Measurements from ENCODE around the gene FBXL4.

FBXL4 gene

DNA sequence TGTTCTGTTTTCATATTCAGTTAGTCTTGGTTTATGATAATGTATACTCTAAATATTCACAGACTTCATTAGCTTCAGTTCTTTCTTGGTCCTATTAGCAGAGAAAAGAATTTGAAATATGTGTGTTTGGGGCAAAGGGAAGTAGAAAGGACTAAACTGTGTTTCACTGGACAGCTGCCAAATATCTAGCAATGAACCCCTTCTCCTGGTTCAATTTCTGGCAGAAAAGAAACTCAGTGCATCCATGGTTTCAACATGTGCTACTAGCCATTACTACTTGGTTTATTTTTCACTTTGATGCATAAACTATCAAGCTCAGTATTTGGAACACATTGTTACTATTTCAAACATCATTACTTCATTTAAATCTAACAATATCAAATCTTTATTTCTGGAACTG is 43.6 kb downstream of the FBXL4 start:
- H3K4me3 ChIP-seq (ENCODE audit: low read length): no peak overlapping the region
- H3K9me3 ChIP-seq (ENCODE audit: low read length): peaks cover 1% of the 10 kb centered on the region
- no peaks in the 10 kb centered on the region for H3K4me1 ChIP-seq (ENCODE audit: insufficient read depth, low read length)
- peaks cover 17% of the 10 kb centered on the region for H3K36me3 ChIP-seq (ENCODE audit: insufficient read depth, low read length)
- no peaks in the 10 kb centered on the region for H3K27me3 ChIP-seq (ENCODE audit: insufficient read depth, low read length)
- no peak overlapping the region for H2AFZ ChIP-seq (ENCODE audit: low read depth, low read length)

DNA sequence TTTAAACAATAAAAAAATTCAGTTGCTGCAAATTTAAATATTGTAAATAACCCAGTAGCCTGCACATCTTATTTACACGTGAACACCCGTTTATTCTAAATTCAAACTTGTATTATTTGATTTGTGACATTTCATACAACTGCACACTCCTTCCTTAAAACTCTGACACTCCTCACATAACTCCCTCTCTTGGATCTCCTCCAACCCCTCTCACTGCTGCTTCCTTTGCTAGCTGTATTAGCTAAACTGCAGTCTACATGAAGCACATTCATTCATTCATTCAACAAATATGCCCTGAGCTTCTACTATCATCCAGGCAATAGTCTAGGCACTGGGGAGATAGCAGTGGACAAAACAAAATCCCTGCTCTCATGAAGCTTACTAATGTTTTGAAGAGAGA is 47.0 kb downstream of the FBXL4 start:
- Histone ChIP-seq H3K27me3 (ENCODE audit: insufficient read depth, low read length) (no peaks in the 10 kb centered on the region), H3K4me1 (ENCODE audit: insufficient read depth, low read length) (no peaks in the 10 kb centered on the region), H3K36me3 (ENCODE audit: insufficient read depth, low read length) (peaks cover 27% of the 10 kb centered on the region), H3K4me3 (ENCODE audit: low read length) (no peak overlapping the region), H2AFZ (ENCODE audit: low read depth, low read length) (no peak overlapping the region), H3K9me3 (ENCODE audit: low read length) (peaks cover 5% of the 10 kb centered on the region)

DNA sequence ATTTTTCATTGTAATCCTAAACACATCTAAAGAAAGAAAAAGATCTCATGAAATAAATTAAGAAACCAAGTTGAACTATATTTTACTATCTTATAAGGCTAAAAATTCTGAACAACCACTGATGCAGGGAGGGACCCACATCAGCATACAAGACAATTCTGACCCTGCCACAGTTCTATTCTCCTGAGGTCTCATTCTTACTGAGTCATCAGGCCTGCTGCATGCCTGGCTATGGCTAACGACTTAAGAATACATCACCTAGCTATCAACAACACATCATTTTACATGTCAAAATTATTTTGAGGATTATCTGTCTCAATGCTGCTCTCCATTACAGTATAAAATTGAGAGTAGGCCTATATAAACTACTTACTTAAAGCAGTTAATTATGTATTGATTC is 52.9 kb downstream of the FBXL4 start:
- Histone ChIP-seq H3K4me1 (ENCODE audit: insufficient read depth, low read length) (no peaks in the 10 kb centered on the region), H3K4me3 (ENCODE audit: low read length) (no peak overlapping the region), H3K27me3 (ENCODE audit: insufficient read depth, low read length) (no peaks in the 10 kb centered on the region), H3K9me3 (ENCODE audit: low read length) (peaks cover 5% of the 10 kb centered on the region), H3K36me3 (ENCODE audit: insufficient read depth, low read length) (peaks cover 18% of the 10 kb centered on the region), H2AFZ (ENCODE audit: low read depth, low read length) (no peak overlapping the region)

DNA sequence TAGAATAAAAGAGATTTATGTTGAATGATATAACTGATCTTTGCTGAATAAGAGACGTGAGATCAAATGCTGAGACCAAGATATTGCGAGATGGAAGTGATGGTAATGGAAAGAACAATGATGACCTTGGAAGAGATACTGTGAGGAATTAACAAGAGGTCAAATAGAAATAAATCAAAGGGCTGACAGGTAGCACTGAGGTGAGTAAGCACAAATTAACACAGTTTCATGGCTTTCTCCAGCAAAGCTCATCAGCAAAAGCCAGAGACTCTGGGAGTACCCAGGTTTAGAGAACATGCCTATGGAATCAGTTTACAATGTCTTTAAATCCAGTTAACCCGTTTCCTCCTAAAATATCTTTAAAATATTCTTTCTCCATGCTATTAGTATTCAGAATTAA is 60.1 kb downstream of the FBXL4 start:
- Histone ChIP-seq H2AFZ (ENCODE audit: low read depth, low read length) (no peak overlapping the region), H3K9me3 (ENCODE audit: low read length) (peaks cover 4% of the 10 kb centered on the region), H3K4me3 (ENCODE audit: low read length) (no peak overlapping the region), H3K27me3 (ENCODE audit: insufficient read depth, low read length) (no peaks in the 10 kb centered on the region), H3K4me1 (ENCODE audit: insufficient read depth, low read length) (no peaks in the 10 kb centered on the region), H3K36me3 (ENCODE audit: insufficient read depth, low read length) (peaks cover 5% of the 10 kb centered on the region)

DNA sequence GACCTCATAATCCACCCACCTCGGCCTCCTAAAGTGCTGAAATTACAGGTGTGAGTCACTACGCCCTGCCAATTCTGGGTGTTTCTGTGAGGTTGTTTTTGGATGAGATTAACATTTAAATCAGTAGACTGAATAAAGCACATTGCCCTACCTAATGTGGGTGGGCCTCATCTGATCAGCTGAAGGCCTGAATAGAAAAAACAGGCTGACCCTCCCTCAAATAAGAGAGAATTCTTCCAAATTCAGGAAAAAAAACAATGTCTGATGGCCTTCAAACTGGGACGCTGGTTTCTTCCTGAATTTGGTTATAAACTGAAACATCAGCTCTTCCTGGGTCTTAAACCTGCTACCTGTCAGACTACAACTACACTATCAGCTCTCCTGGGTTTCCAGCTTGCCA is 62.4 kb downstream of the FBXL4 start:
- H3K36me3 ChIP-seq (ENCODE audit: insufficient read depth, low read length): peaks cover 3% of the 10 kb centered on the region
- peaks cover 4% of the 10 kb centered on the region for H3K9me3 ChIP-seq (ENCODE audit: low read length)
- no peak overlapping the region for H2AFZ ChIP-seq (ENCODE audit: low read depth, low read length)
- H3K4me3 ChIP-seq (ENCODE audit: low read length): no peak overlapping the region
- H3K27me3 ChIP-seq (ENCODE audit: insufficient read depth, low read length): no peaks in the 10 kb centered on the region
- H3K4me1 ChIP-seq (ENCODE audit: insufficient read depth, low read length): no peaks in the 10 kb centered on the region

DNA sequence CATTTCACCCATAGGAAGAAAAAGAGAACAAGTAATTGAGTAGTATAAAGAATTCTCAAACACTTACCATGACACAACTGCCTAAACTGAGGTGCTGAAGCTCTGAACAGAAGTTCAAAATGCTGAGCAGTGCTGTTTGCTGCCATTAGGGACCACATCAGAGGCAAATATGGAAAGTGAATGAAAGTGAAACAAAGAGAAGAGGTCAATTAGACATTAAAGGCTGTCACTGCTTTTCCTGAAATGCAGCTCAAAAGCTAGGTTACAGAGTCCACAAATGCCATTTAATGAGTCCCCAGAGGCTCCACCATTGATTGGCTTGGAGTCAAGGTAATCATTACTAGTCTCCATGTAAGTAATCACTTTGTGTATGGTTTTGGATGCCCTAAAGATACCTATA is 67.3 kb downstream of the FBXL4 start:
- no peak overlapping the region for H3K4me3 ChIP-seq (ENCODE audit: low read length)
- H2AFZ ChIP-seq (ENCODE audit: low read depth, low read length): no peak overlapping the region
- no peaks in the 10 kb centered on the region for H3K27me3 ChIP-seq (ENCODE audit: insufficient read depth, low read length)
- H3K9me3 ChIP-seq (ENCODE audit: low read length): no peaks in the 10 kb centered on the region
- H3K4me1 ChIP-seq (ENCODE audit: insufficient read depth, low read length): no peaks in the 10 kb centered on the region
- H3K36me3 ChIP-seq (ENCODE audit: insufficient read depth, low read length): peaks cover 3% of the 10 kb centered on the region

DNA sequence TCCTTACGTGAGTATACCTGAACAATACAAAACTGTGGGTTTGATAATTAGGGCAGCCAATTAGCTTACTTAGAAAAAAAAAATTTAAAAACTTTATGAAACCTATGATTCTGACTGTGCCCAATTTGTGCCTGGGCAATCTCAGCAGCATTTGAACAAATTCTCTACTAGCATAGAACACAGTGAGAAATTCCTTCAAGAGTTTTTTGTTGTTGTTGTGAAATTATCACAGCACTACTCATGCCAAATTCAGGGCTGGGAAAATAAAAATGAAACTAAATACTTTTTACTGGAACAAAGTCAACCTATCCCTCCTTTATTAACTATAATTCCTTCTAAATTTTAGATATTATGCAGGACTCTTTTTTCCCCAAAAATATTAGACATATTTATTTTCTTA is 70.5 kb downstream of the FBXL4 start:
- Histone ChIP-seq H2AFZ (ENCODE audit: low read depth, low read length) (no peak overlapping the region), H3K4me3 (ENCODE audit: low read length) (no peak overlapping the region), H3K27me3 (ENCODE audit: insufficient read depth, low read length) (no peaks in the 10 kb centered on the region), H3K4me1 (ENCODE audit: insufficient read depth, low read length) (no peaks in the 10 kb centered on the region), H3K36me3 (ENCODE audit: insufficient read depth, low read length) (peaks cover 5% of the 10 kb centered on the region), H3K9me3 (ENCODE audit: low read length) (no peaks in the 10 kb centered on the region)

DNA sequence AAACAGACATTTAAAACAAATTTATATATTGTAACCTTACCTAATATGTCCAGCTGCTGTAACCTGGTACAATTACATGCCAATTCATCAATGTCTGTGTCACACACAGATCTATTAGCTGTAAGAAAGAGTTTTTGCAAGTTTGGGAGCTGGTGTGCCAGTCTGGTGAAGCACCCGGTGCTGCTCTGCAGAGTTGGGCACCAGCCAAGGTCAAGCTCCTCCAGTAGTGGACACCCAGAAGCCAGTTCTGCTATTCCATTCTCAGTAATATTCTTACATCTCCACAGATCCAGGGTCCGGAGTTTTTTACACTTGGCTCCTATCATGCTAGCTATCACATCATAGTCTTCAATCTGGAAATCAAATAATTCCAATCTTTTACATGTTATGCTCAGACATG is 72.4 kb downstream of the FBXL4 start:
- Histone ChIP-seq H3K27me3 (ENCODE audit: insufficient read depth, low read length) (no peaks in the 10 kb centered on the region), H3K4me1 (ENCODE audit: insufficient read depth, low read length) (no peaks in the 10 kb centered on the region), H3K4me3 (ENCODE audit: low read length) (no peak overlapping the region), H2AFZ (ENCODE audit: low read depth, low read length) (no peak overlapping the region), H3K36me3 (ENCODE audit: insufficient read depth, low read length) (peaks cover 7% of the 10 kb centered on the region), H3K9me3 (ENCODE audit: low read length) (no peaks in the 10 kb centered on the region)

DNA sequence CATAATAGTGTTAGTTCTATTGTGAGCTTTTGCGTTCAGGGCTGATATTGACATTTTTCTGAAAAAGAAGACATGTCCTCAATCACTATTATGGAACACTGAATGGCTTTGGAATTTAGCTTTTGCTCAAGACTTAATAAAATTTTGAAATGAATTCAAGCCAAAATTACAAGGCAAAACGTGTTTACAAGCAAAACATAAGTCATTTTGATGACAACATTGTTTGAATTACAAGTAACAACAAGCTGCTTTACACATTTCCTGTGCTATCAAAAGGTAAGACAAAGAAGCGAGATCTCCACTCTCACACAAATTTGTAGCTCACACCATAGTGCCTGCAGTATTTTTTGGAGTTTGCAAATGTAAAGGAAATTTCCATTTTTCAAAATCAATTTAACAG is 75.9 kb downstream of the FBXL4 start:
- Histone ChIP-seq H3K36me3 (ENCODE audit: insufficient read depth, low read length) (peaks cover 5% of the 10 kb centered on the region), H2AFZ (ENCODE audit: low read depth, low read length) (no peak overlapping the region), H3K9me3 (ENCODE audit: low read length) (no peaks in the 10 kb centered on the region), H3K4me3 (ENCODE audit: low read length) (no peak overlapping the region), H3K4me1 (ENCODE audit: insufficient read depth, low read length) (no peaks in the 10 kb centered on the region), H3K27me3 (ENCODE audit: insufficient read depth, low read length) (no peaks in the 10 kb centered on the region)

DNA sequence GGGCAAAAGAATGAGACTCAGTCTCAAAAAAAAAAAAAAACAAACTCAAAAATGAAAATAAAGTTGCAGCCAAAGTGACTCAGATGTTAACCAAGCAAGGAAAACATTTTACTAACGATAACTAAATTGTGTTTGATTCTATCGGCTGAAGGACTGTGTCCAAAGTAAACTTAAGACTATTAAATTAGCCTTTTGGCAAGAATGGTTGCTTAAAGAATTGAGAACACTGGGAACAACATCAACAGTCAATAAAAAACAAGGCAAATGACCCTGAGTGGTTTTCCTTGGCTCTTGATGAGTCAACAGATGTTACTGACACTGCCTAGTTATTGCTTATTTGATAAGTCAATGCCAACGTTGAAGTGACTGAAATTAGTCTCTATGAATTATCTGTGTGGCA is 76.7 kb downstream of the FBXL4 start:
- Histone ChIP-seq H2AFZ (ENCODE audit: low read depth, low read length) (no peak overlapping the region), H3K9me3 (ENCODE audit: low read length) (no peaks in the 10 kb centered on the region), H3K4me1 (ENCODE audit: insufficient read depth, low read length) (no peaks in the 10 kb centered on the region)

DNA sequence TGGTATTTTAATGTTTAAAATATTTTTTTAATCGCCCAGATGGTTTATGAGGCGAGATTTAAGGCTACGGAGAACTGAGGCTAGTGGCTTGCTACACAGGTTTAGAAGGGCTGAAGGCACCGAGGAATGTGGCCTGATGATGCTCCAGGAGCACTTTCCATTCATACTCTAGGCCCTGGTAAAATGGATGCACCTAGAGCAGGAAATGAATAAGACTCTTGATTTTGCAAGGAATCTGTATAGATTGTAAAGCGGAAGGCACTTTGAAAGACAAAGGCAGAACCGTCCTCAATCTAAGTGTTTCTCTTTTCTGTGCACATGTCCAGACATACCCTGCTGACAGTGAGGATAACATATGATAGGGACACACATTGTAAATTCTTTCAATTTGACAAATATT is 83.2 kb downstream of the FBXL4 start:
- Histone ChIP-seq H3K36me3 (ENCODE audit: insufficient read depth, low read length) (no peaks in the 10 kb centered on the region), H3K4me1 (ENCODE audit: insufficient read depth, low read length) (no peaks in the 10 kb centered on the region), H3K4me3 (ENCODE audit: low read length) (no peak overlapping the region), H2AFZ (ENCODE audit: low read depth, low read length) (no peak overlapping the region), H3K27me3 (ENCODE audit: insufficient read depth, low read length) (no peaks in the 10 kb centered on the region), H3K9me3 (ENCODE audit: low read length) (no peaks in the 10 kb centered on the region)

More for the DNA sequence above, 76.7 kb downstream of the FBXL4 start:
- no peaks in the 10 kb centered on the region for H3K27me3 ChIP-seq (ENCODE audit: insufficient read depth, low read length)
- H3K4me3 ChIP-seq (ENCODE audit: low read length): no peak overlapping the region
- H3K36me3 ChIP-seq (ENCODE audit: insufficient read depth, low read length): peaks cover 5% of the 10 kb centered on the region

DNA sequence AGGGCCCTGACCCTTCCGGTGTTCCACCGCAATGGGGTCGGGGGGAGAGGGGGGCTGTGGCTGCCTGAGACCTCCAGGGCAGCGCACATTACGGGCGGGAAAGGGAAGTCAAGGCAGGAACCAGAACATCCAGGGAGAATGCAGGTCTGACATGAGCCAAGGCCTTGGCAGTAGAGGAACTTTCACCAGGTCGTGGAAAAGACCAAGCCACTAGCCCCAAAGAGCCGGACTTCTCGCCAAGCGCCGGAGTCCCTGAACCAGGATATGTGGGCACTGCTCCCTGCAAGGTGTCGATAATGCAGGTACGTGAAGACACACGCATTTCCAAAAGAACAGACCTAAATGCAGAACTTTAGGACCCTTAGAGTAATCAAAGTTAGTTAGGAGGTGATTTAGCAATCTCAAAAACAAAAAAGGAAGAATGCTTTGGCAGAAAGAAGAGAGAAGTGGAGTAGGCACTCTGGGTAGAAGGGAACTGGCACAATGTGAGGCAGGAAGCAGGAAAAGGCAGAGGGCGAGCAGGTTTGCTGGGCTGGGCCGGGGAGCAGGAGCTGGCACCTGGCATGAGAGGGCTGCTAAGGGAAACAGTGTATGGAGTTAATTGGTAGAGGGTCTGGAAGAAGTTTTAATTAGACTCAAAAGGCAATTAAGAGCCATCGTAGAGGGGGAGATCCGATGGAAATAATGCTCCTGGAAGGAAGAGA is 99.1 kb downstream of the FBXL4 start:
- H3K36me3 ChIP-seq (ENCODE audit: insufficient read depth, low read length): peaks cover 50% of the 10 kb centered on the region
- H3K27me3 ChIP-seq (ENCODE audit: insufficient read depth, low read length): no peaks in the 10 kb centered on the region
- no peak overlapping the region for H3K4me3 ChIP-seq (ENCODE audit: low read length)
- H3K4me1 ChIP-seq (ENCODE audit: insufficient read depth, low read length): peaks cover 11% of the 10 kb centered on the region
- no peaks in the 10 kb centered on the region for H3K9me3 ChIP-seq (ENCODE audit: low read length)
- no peak overlapping the region for H2AFZ ChIP-seq (ENCODE audit: low read depth, low read length)

DNA sequence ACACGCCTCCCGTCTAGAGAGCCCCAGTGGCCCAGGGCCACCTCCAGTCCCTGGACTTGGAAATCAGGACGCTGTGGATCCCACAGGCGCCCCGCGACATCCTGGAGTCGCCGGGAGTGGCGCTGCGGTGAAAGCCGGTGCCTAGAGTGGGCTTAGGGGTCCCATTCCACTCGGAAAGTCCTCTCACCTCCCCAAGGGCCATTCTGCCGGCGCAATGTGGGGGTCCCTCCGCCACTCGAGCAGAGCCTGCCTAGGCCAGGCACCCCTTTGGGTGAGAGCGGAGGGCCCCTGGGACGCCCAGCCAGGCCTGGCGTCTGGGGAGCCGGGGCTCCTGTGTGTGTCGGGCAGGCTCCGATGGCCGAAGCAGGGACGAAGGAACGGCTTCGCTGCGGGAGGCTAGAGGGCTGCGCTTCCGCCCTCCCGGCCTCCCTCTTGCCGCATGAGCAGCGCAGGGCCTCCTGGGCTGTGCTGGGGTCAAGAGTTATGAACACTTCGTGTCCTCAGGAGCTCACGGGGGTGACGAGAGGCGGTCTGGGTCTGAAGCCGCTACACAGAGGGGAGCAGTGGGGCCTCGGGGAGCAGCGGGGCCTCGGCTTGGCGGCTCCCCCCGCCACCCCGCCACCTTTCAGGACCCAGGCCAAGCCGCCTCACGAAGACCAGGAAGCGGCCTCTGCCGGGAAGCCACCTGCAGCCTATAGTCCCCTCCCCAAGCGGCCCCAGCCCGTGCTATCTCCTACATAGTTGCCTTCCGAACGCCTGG is 99.8 kb downstream of the FBXL4 start:
- Histone ChIP-seq H3K4me3 (ENCODE audit: low read length) (no peak overlapping the region), H3K9me3 (ENCODE audit: low read length) (no peaks in the 10 kb centered on the region), H3K27me3 (ENCODE audit: insufficient read depth, low read length) (no peaks in the 10 kb centered on the region), H2AFZ (ENCODE audit: low read depth, low read length) (no peak overlapping the region), H3K4me1 (ENCODE audit: insufficient read depth, low read length) (peaks cover 13% of the 10 kb centered on the region), H3K36me3 (ENCODE audit: insufficient read depth, low read length) (peaks cover 54% of the 10 kb centered on the region)

DNA sequence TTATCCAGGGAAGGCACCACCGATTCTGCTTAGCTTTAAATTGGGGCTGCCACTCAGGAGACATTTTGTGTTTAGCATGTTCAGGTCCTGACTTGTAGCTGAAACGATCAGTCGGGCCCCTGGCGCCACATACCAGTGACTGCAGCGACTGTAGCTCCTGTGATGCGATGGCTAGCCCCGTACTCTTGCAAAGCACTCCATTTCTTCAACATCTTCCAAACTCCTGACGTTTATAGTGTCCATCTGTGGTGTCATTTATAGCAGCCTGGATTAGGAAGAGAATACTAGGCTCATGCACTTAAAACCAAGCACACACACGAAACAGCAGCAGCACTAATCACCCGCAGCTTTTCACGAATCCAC is 100.3 kb downstream of the FBXL4 start:
- Histone ChIP-seq H3K4me3 (ENCODE audit: low read length) (no peak overlapping the region), H2AFZ (ENCODE audit: low read depth, low read length) (no peak overlapping the region), H3K36me3 (ENCODE audit: insufficient read depth, low read length) (peaks cover 60% of the 10 kb centered on the region), H3K4me1 (ENCODE audit: insufficient read depth, low read length) (peaks cover 18% of the 10 kb centered on the region), H3K9me3 (ENCODE audit: low read length) (no peaks in the 10 kb centered on the region), H3K27me3 (ENCODE audit: insufficient read depth, low read length) (no peaks in the 10 kb centered on the region)

Measured in neuron (in vitro differentiated cells).